ENCODE data around the gene RUSC1. TPM values are rescaled to one million over a fixed set of nuclear protein-coding genes. Genes with fewer than 3 reads are reported as not detected.

The RUSC1 gene
- total RNA-seq, 1 donor from 2014 or later: 30.1 TPM

GRCh38 chr1:155360051-155360450 is 39.4 kb downstream of the RUSC1 start:
- Mint-ChIP-seq H3K27me3 (no peaks in the 10 kb centered on the region), H3K4me1 (no peaks in the 10 kb centered on the region), H3K4me3 (no peak overlapping the region), H3K9me3 (no peaks in the 10 kb centered on the region), H3K27ac (no peak overlapping the region), H3K36me3 (ENCODE audit: low read depth) (peaks cover 25% of the 10 kb centered on the region)
- intact Hi-C loops (cut with micrococcal nuclease): no loop called here
- no peak for DNase-seq

DNA sequence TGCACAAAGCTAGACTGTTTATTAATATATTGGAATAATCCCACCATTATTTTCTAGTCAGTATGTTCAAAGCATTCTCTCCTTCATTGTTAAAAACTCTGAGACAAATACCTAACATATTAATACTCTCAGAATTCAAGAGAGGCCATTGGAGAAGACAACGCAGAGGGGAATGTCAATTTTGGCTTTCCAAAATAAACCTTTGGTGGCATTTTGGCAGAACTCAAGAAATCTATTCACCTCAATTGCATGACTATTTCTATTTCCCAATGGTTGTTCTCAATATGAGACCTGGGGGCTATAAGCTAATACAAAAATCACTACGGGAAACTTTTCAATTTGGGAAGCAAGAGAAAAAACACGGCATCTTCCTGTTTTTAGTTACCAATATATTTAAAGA is 58.5 kb downstream of the RUSC1 start:
- no peak overlapping the region for H3K27ac Mint-ChIP-seq
- no peak overlapping the region for H3K4me3 Mint-ChIP-seq
- intact Hi-C loops (cut with micrococcal nuclease): no loop called here
- H3K27me3 Mint-ChIP-seq: no peaks in the 10 kb centered on the region
- no peaks in the 10 kb centered on the region for H3K9me3 Mint-ChIP-seq
- H3K36me3 Mint-ChIP-seq (ENCODE audit: low read depth): peaks cover 56% of the 10 kb centered on the region
- peaks cover 7% of the 10 kb centered on the region for H3K4me1 Mint-ChIP-seq
- DNase-seq: no peak

- Mint-ChIP-seq H3K27ac (no peak overlapping the region), H3K27me3 (no peaks in the 10 kb centered on the region), H3K36me3 (ENCODE audit: low read depth) (peaks cover 54% of the 10 kb centered on the region), H3K9me3 (no peaks in the 10 kb centered on the region), H3K4me1 (peaks cover 7% of the 10 kb centered on the region), H3K4me3 (no peak overlapping the region)
- intact Hi-C loops (cut with micrococcal nuclease): no loop called here
- no peak for DNase-seq
Measured at GRCh38 chr1:155379631-155380090, 59.0 kb downstream of the RUSC1 start.

Other genes starting within 250 kb of the RUSC1 start
- 3.6 and 4.4 TPM in 2 replicates for gene EFNA3, start 242.1 kb upstream of the RUSC1 start, total RNA-seq
- 0.24 TPM in 1 of 2 replicates, not detected in the other for gene EFNA1, start 193.0 kb upstream of the RUSC1 start, total RNA-seq
- gene SLC50A1, start 185.0 kb upstream of the RUSC1 start, total RNA-seq: 46.2 and 46.3 TPM in 2 replicates
- gene DPM3, start 180.4 kb upstream of the RUSC1 start, total RNA-seq: 34.5 and 37.2 TPM in 2 replicates
- gene KRTCAP2, start 147.6 kb upstream of the RUSC1 start, total RNA-seq: 244 and 245 TPM in 2 replicates
- gene TRIM46, start 147.0 kb upstream of the RUSC1 start, total RNA-seq: 9.4 and 10.7 TPM in 2 replicates
- 10.5 and 10.6 TPM in 2 replicates for gene THBS3, start 113.0 kb upstream of the RUSC1 start, total RNA-seq
- 62.4 and 64.7 TPM in 2 replicates for gene MTX1, start 112.2 kb upstream of the RUSC1 start, total RNA-seq
- 45.1 and 46.2 TPM in 2 replicates for gene ENTREP3, start 65.4 kb upstream of the RUSC1 start, total RNA-seq
- 152 and 158 TPM in 2 replicates for gene SCAMP3, start 58.5 kb upstream of the RUSC1 start, total RNA-seq
- gene CLK2, start 47.4 kb upstream of the RUSC1 start, total RNA-seq: 86.2 and 90.6 TPM in 2 replicates
- 3.2 and 3.8 TPM in 2 replicates for gene HCN3, start 43.4 kb upstream of the RUSC1 start, total RNA-seq
- gene PKLR, start 19.5 kb upstream of the RUSC1 start, total RNA-seq: 0.09 TPM in 1 of 2 replicates, not detected in the other
- gene FDPS, start 12.0 kb upstream of the RUSC1 start, total RNA-seq: 321 and 324 TPM in 2 replicates
- gene ASH1L, start 241.9 kb downstream of the RUSC1 start, total RNA-seq: 38.9 and 44.7 TPM in 2 replicates

Data from activated CD4-positive, alpha-beta T cell treated with anti-CD3 and anti-CD28 coated beads, Interleukin-2, amount 10 ng/mL, durations not matched to agents 24 days and 14 days (primary cell).